Transverse colon (tissue), 4 donors: ENCODE data around the gene SOX4. TPM values are rescaled to one million over a fixed set of nuclear protein-coding genes. Genes with fewer than 3 reads are reported as not detected.

Experiments used
- DNase-seq: peaks from one replicate; pipeline ENCODE4 v3.0.0-alpha.2; 2019
- H3K27ac ChIP-seq, 4 donors: fragments of 200-600 bp; sonication (generic); 2 replicates each; pipeline ENCODE4 v1.5.1; 2016 to 2018; ENCODE audit warnings: inconsistent platforms in 4 of 4
- H3K27me3 ChIP-seq: fragments of 200-600 bp; sonication (generic); 2 replicates; pipeline ENCODE4 v1.5.1; 2017; ENCODE audit warnings: inconsistent platforms
- H3K36me3 ChIP-seq, 4 donors: fragments of 200-600 bp; sonication (generic); 2 replicates each; pipeline ENCODE4 v1.5.1; 2017 to 2019; ENCODE audit warnings: inconsistent platforms in 4 of 4
- H3K4me1 ChIP-seq, 4 donors: fragments of 200-600 bp; sonication (generic); 2 replicates each; pipeline ENCODE4 v1.5.1; 2017 to 2020; ENCODE audit warnings: inconsistent platforms in 4 of 4
- H3K4me3 ChIP-seq, 4 donors: fragments of 200-600 bp; sonication (generic); 1 replicate in 1 of 4; 2 replicates in 3 of 4; pipeline versions ENCODE4 v1.5.1 to v1.6.1; 2017 to 2019; ENCODE audit warnings: inconsistent platforms in 4 of 4
- H3K9me3 ChIP-seq, 2 donors: fragments of 200-600 bp; sonication (generic); 2 replicates each; pipeline ENCODE4 v1.5.1; 2017 to 2019; ENCODE audit warnings: inconsistent platforms in 2 of 2
- CTCF ChIP-seq, 5 experiments: fragments of 200-600 bp in 3 of 5; fragments of 450-650 bp in 2 of 5; sonication (generic) in 3 of 5; IDR thresholded peaks; 1 replicate in 2 of 5; 2 replicates in 3 of 5; pipeline ENCODE4 v1.5.1; 2016 to 2017; ENCODE audit warnings: antibody characterized with exemption in 5 of 5, inconsistent platforms in 3 of 5, mild to moderate bottlenecking in 2 of 5, moderate library complexity in 1 of 5
- EP300 ChIP-seq: sonication (generic); formaldehyde crosslinking; IDR thresholded peaks from one replicate; pipeline ENCODE4 v1.6.1; 2017; ENCODE audit warnings: antibody characterized with exemption, low read depth
- POLR2A ChIP-seq: fragments of 450-650 bp; IDR thresholded peaks from one replicate; pipeline ENCODE4 v1.6.1; 2016; ENCODE audit warnings: antibody characterized with exemption, mild to moderate bottlenecking, moderate library complexity
- POLR2AphosphoS5 ChIP-seq, 3 donors: sonication (generic); formaldehyde crosslinking; IDR thresholded peaks; one replicate each; pipeline ENCODE4 v1.6.1; 2016; ENCODE audit warnings: antibody characterized with exemption in 3 of 3
- WGBS, 2 donors: methylation state at CpG; one replicate each; pipeline ENCODE4 v1.1.5; 2018; ENCODE audit warnings: low coverage in 1 of 2; 5-methylcytosine and 5-hydroxymethylcytosine counted together
- in situ Hi-C, 4 donors: fragments of 200-750 bp; cut with MboI; loops; one replicate each; pipeline versions ENCODE4 v1.15.0 to v1.15.1; 2017; ENCODE audit warnings: low sequenced_read_pairs in 3 of 4, low pct_ligation_motif_present in 1 of 4, low pct_unique_long_range_greater_than_20kb in 1 of 4
- intact Hi-C: fragments of 100-400 bp; cut with DNase I; formaldehyde crosslinking; loops from one replicate; pipeline ENCODE4 v1.15.1; 2023; ENCODE audit warnings: low total_unique reads
- small RNA-seq, 4 donors: library from RNA; depleted of rRNA; stranded (forward); fragments of <200 nt; gene quantifications; one replicate each; pipeline ENCODE3, GENCODE V24; 2016
- total RNA-seq, 4 donors: library from RNA; depleted of rRNA; stranded (reverse); fragments of >200 nt; gene quantifications; one replicate each; pipeline ENCODE4 v1.1.0, GENCODE V29; 2016

Gene SOX4
- total RNA-seq, 4 donors from 2014 or later = 7.5 to 25.3 (median 12.9) TPM

- in situ Hi-C loops (no loop called here), intact Hi-C loops (no loop called here)
- Histone ChIP-seq H3K4me3 (no peak overlapping the region), H3K27ac (no peak overlapping the region), H3K9me3 (no peaks in the 10 kb centered on the region), H3K4me1 (no peaks in the 10 kb centered on the region), H3K36me3 (no peaks in the 10 kb centered on the region), H3K27me3 (no peaks in the 10 kb centered on the region)
- DNase-seq = no peak
- TF ChIP-seq POLR2A = no peak
Measured at GRCh38 chr6:21636876-21637275, 43.3 kb downstream of the SOX4 start.

- no peak overlapping the region for H3K4me3 ChIP-seq
- DNase-seq = no peak
- H3K27ac ChIP-seq = no peak overlapping the region
- no peaks in the 10 kb centered on the region for H3K9me3 ChIP-seq
- intact Hi-C loops (no loop called here), in situ Hi-C loops (no loop called here)
- 82 to 86% methylated on average over 2 to 5 of the region's 5 CpGs for WGBS, 2 donors
- no peak for TF ChIP-seq CTCF (IDR thresholded peaks at IDR 0.05)
- TF ChIP-seq EP300 = no peak
- TF ChIP-seq POLR2A = no peak
- no peak for TF ChIP-seq POLR2AphosphoS5 (IDR thresholded peaks at IDR 0.05)
- H3K27me3 ChIP-seq = no peaks in the 10 kb centered on the region
- no peaks in the 10 kb centered on the region for H3K36me3 ChIP-seq
- no peaks in the 10 kb centered on the region for H3K4me1 ChIP-seq
Measured at GRCh38 chr6:21639316-21639715, 45.8 kb downstream of the SOX4 start.

Small RNA genes lying within 50 kb of the gene (small RNA-seq; reads per million reads assigned to genes)
- gene BOLA2P3 = 0 to 0.14 (median 0) reads per million in 4 donors
